Right atrium auricular region (tissue), 2 donors: ENCODE results near the gene PKP3. TPM values are rescaled to one million over a fixed set of nuclear protein-coding genes. Genes with fewer than 3 reads are reported as not detected.
"Not testable (repeated sequence)": the region's sequence is repeated elsewhere in the genome, so short reads cannot be mapped to it uniquely, and the experiment has no call there.

Experiments
- DNase-seq: peaks from one replicate; pipeline ENCODE4 v3.0.0-alpha.2; 2019; ENCODE audit warnings: low spot score
- H3K27ac ChIP-seq, 2 donors: fragments of 200-600 bp; sonication (generic); 1 replicate in 1 of 2; 2 replicates in 1 of 2; pipeline ENCODE4 v1.5.1; 2016 to 2019
- H3K27me3 ChIP-seq, 2 donors: fragments of 200-600 bp; sonication (generic); one replicate each; pipeline versions ENCODE4 v1.5.1 to v1.6.0; 2017 to 2019
- H3K36me3 ChIP-seq: fragments of 200-600 bp; sonication (generic); one replicate; pipeline ENCODE4 v1.5.1; 2016
- H3K4me1 ChIP-seq, 2 donors: fragments of 200-600 bp; sonication (generic); one replicate each; pipeline versions ENCODE4 v1.5.1 to v1.6.0; 2017 to 2019
- H3K4me3 ChIP-seq, 2 donors: fragments of 200-600 bp; sonication (generic); 1 replicate in 1 of 2; 2 replicates in 1 of 2; pipeline ENCODE4 v1.5.1; 2017 to 2019; ENCODE audit warnings: mild to moderate bottlenecking in 1 of 2, moderate library complexity in 1 of 2
- H3K9me3 ChIP-seq, 2 donors: fragments of 200-600 bp; sonication (generic); one replicate each; pipeline ENCODE4 v1.5.1; 2019
- CTCF ChIP-seq, 2 donors: fragments of 200-600 bp; sonication (generic); IDR thresholded peaks; one replicate each; pipeline ENCODE4 v1.5.1; 2019; ENCODE audit warnings: antibody characterized with exemption in 2 of 2
- total RNA-seq, 2 donors: library from RNA; depleted of rRNA; stranded (reverse); fragments of >200 nt; gene quantifications; one replicate each; pipeline ENCODE4 v1.1.0, GENCODE V29; 2016

The PKP3 gene
- total RNA-seq, 2 donors from 2014 or later, result 0.43 to 1.0 TPM

GRCh38 chr11:385594-386351 lies 8.2 kb upstream of the PKP3 start:
- no peak overlapping the region for H3K27ac ChIP-seq
- TF ChIP-seq CTCF (IDR thresholded peaks at IDR 0.05), result no peak
- no peaks in the 10 kb centered on the region for H3K4me1 ChIP-seq
- no peaks in the 10 kb centered on the region for H3K36me3 ChIP-seq
- no peaks in the 10 kb centered on the region for H3K27me3 ChIP-seq
- DNase-seq, result no peak
- peaks cover 0 to 11% of the 10 kb centered on the region in 2 donors for H3K9me3 ChIP-seq
- H3K4me3 ChIP-seq, result no peak overlapping the region

GRCh38 chr11:386483-386882 lies 7.5 kb upstream of the PKP3 start:
- H3K36me3 ChIP-seq, result no peaks in the 10 kb centered on the region
- TF ChIP-seq CTCF (IDR thresholded peaks at IDR 0.05), result no peak
- no peak overlapping the region for H3K27ac ChIP-seq
- no peak for DNase-seq
- H3K4me3 ChIP-seq, result no peak overlapping the region
- H3K9me3 ChIP-seq, result peaks cover 0 to 11% of the 10 kb centered on the region in 2 donors
- no peaks in the 10 kb centered on the region for H3K4me1 ChIP-seq
- H3K27me3 ChIP-seq, result no peaks in the 10 kb centered on the region

- no peak for DNase-seq
- no peaks in the 10 kb centered on the region for H3K4me1 ChIP-seq
- no peak overlapping the region for H3K27ac ChIP-seq
- H3K9me3 ChIP-seq, result peaks cover 0 to 11% of the 10 kb centered on the region in 2 donors
- no peak for TF ChIP-seq CTCF (IDR thresholded peaks at IDR 0.05)
- H3K4me3 ChIP-seq, result no peak overlapping the region
- no peaks in the 10 kb centered on the region for H3K27me3 ChIP-seq
- no peaks in the 10 kb centered on the region for H3K36me3 ChIP-seq
Measured at GRCh38 chr11:387193-387793, 6.7 kb upstream of the PKP3 start.

- H3K36me3 ChIP-seq, DNase-seq, H3K4me1 ChIP-seq, H3K27ac ChIP-seq, H3K27me3 ChIP-seq, H3K4me3 ChIP-seq: not testable (repeated sequence)
- H3K9me3 ChIP-seq, result peaks cover 0 to 11% of the 10 kb centered on the region in 2 donors
Measured at GRCh38 chr11:389369-389768, 4.6 kb upstream of the PKP3 start.

GRCh38 chr11:390175-390574 lies 3.8 kb upstream of the PKP3 start:
- DNase-seq, result no peak
- no peak overlapping the region for H3K27ac ChIP-seq
- no peak for TF ChIP-seq CTCF (IDR thresholded peaks at IDR 0.05)

GRCh38 chr11:391117-392017 lies 2.6 kb upstream of the PKP3 start:
- Histone ChIP-seq H3K4me3 (no peak overlapping the region), H3K36me3 (no peaks in the 10 kb centered on the region), H3K27ac (no peak overlapping the region), H3K27me3 (no peaks in the 10 kb centered on the region), H3K4me1 (peaks cover 0 to 4% of the 10 kb centered on the region in 2 donors), H3K9me3 (peaks cover 0 to 6% of the 10 kb centered on the region in 2 donors)
- no peak for TF ChIP-seq CTCF (IDR thresholded peaks at IDR 0.05)
- DNase-seq, result no peak

More at GRCh38 chr11:390175-390574, 3.8 kb upstream of the PKP3 start:
- Histone ChIP-seq H3K9me3 (peaks cover 0 to 11% of the 10 kb centered on the region in 2 donors), H3K36me3 (no peaks in the 10 kb centered on the region), H3K4me3 (no peak overlapping the region), H3K27me3 (no peaks in the 10 kb centered on the region), H3K4me1 (no peaks in the 10 kb centered on the region)
